ENCODE measurements around the gene GALNT9.
"Not testable (repeated sequence)": the region's sequence is repeated elsewhere in the genome, so short reads cannot be mapped to it uniquely, and the experiment has no call there.

The GALNT9 gene

GRCh38 chr12:132228476-132229192, 100.8 kb downstream of the GALNT9 start:
- DNase-seq: no peak

GRCh38 chr12:132227782-132228475, 101.5 kb downstream of the GALNT9 start:
- no peak for DNase-seq

GRCh38 chr12:132227118-132227517, 102.3 kb downstream of the GALNT9 start:
- no peak for DNase-seq

- no peak for DNase-seq
Measured at GRCh38 chr12:132226604-132227003, 102.8 kb downstream of the GALNT9 start.

- DNase-seq: no peak
Measured at GRCh38 chr12:132225214-132225613, 104.2 kb downstream of the GALNT9 start.

GRCh38 chr12:132224484-132224883, 104.9 kb downstream of the GALNT9 start:
- DNase-seq: no peak

- no peak for DNase-seq
Measured at GRCh38 chr12:132222808-132223173, 106.6 kb downstream of the GALNT9 start.

GRCh38 chr12:132222096-132222807, 107.1 kb downstream of the GALNT9 start:
- DNase-seq: no peak

- DNase-seq: not testable (repeated sequence)
Measured at GRCh38 chr12:132219761-132220160, 109.6 kb downstream of the GALNT9 start.

- DNase-seq: no peak
Measured at GRCh38 chr12:132219323-132219722, 110.1 kb downstream of the GALNT9 start.

- DNase-seq: no peak
Measured at GRCh38 chr12:132218915-132219314, 110.5 kb downstream of the GALNT9 start.

- no peak for DNase-seq
Measured at GRCh38 chr12:132218527-132218875, 110.9 kb downstream of the GALNT9 start.

GRCh38 chr12:132217800-132218526, 111.4 kb downstream of the GALNT9 start:
- no peak for DNase-seq

GRCh38 chr12:132217371-132217770, 112.0 kb downstream of the GALNT9 start:
- no peak for DNase-seq

- no peak for DNase-seq
Measured at GRCh38 chr12:132216354-132216987, 112.9 kb downstream of the GALNT9 start.

- no peak for DNase-seq
Measured at GRCh38 chr12:132215299-132215989, 113.9 kb downstream of the GALNT9 start.

GRCh38 chr12:132214891-132215290, 114.5 kb downstream of the GALNT9 start:
- DNase-seq: no peak

- no peak for DNase-seq
Measured at GRCh38 chr12:132214161-132214476, 115.3 kb downstream of the GALNT9 start.

- no peak for DNase-seq
Measured at GRCh38 chr12:132213359-132214160, 115.8 kb downstream of the GALNT9 start.

GRCh38 chr12:132211816-132212215, 117.6 kb downstream of the GALNT9 start:
- DNase-seq: no peak

GRCh38 chr12:132211326-132211725, 118.1 kb downstream of the GALNT9 start:
- DNase-seq: no peak

Measured in activated CD4-positive, CD25-positive, alpha-beta regulatory T cell treated with anti-CD3 and anti-CD28 coated beads, Interleukin-2, amount 50 U/mL, for 72 hours (primary cell).